IMR-90 (cell line): Measurements from ENCODE around the gene C5orf15. TPM values are rescaled to one million over a fixed set of nuclear protein-coding genes. Genes with fewer than 3 reads are reported as not detected.

Experiments
- ATAC-seq: fragments of 200-7000 bp; cut with Tn5 transposase; 2 replicates; pipeline ENCODE4 v1.9.1; 2020; ENCODE audit warnings: low read depth, mild to moderate bottlenecking, moderate library complexity
- BruUV-seq: library from RNA; stranded (reverse); fragments of 400-500 nt; replicated peaks from 2 replicates; lab custom pipeline; 2021; lab: Mats Ljungman, UMichigan
- CTCF ChIA-PET: fragments of 300-600 bp; formaldehyde crosslinking; extraction: SDS; loops from one replicate; lab custom pipeline; 2021; ENCODE audit warnings: antibody characterized with exemption; lab: Yijun Ruan, JAX
- POLR2A ChIA-PET: fragments of 300-600 bp; sonication (Branson Sonifier 250); formaldehyde crosslinking; loops from one replicate; lab custom pipeline; 2022; ENCODE audit warnings: antibody characterized with exemption; ENCODE audit not compliant: unreplicated experiment; lab: Charles Lee
- DNase-seq: peaks from one replicate; pipeline ENCODE4 v3.0.0; 2013
- H2AFZ ChIP-seq: replicated peaks from 2 replicates; pipeline ENCODE3; 2013; ENCODE audit warnings: low read length, mild to moderate bottlenecking; ENCODE audit not compliant: poor library complexity
- H2AK5ac ChIP-seq: 2 replicates; pipeline ENCODE4 v1.6.1; 2013; ENCODE audit warnings: low read depth, low read length, inconsistent platforms
- H2AK9ac ChIP-seq: replicated peaks from 2 replicates; pipeline ENCODE3; 2013; ENCODE audit warnings: mild to moderate bottlenecking, low read depth, low read length, moderate library complexity; ENCODE audit not compliant: poor library complexity
- H2BK120ac ChIP-seq: 2 replicates; pipeline ENCODE4 v1.6.1; 2013; ENCODE audit warnings: low read depth, low read length, inconsistent platforms
- H2BK15ac ChIP-seq: 3 replicates; pipeline ENCODE4 v1.6.1; 2013; ENCODE audit warnings: low read depth, low read length, inconsistent platforms
- H2BK20ac ChIP-seq: 2 replicates; pipeline ENCODE4 v1.6.1; 2013; ENCODE audit warnings: low read depth, mild to moderate bottlenecking, inconsistent platforms, low read length, moderate library complexity
- H2BK5ac ChIP-seq: 2 replicates; pipeline ENCODE4 v1.6.1; 2013; ENCODE audit warnings: mild to moderate bottlenecking, low read depth, low read length, inconsistent platforms; ENCODE audit not compliant: poor library complexity, severe bottlenecking
- H3K14ac ChIP-seq: replicated peaks from 2 replicates; pipeline ENCODE4 v1.6.1; 2013; ENCODE audit warnings: low read depth, low read length, inconsistent platforms
- H3K18ac ChIP-seq: 2 replicates; pipeline ENCODE4 v1.6.1; 2013; ENCODE audit warnings: low read depth, low read length, control low read depth
- H3K23ac ChIP-seq: 2 replicates; pipeline ENCODE4 v1.6.1; 2013; ENCODE audit warnings: low read depth, low read length, inconsistent platforms
- H3K27ac ChIP-seq: 2 replicates; pipeline ENCODE4 v1.5.1; 2013; ENCODE audit warnings: mild to moderate bottlenecking, control low read depth, low read length; ENCODE audit not compliant: insufficient read depth
- H3K27me3 ChIP-seq: 2 replicates; pipeline ENCODE4 v1.6.1; 2013; ENCODE audit warnings: low read length; ENCODE audit not compliant: control insufficient read depth, insufficient read depth
- H3K36me3 ChIP-seq: 2 replicates; pipeline ENCODE4 v1.6.1; 2013; ENCODE audit warnings: low read length, mixed read lengths; ENCODE audit not compliant: control insufficient read depth, insufficient read depth
- H3K4ac ChIP-seq: 2 replicates; pipeline ENCODE4 v1.6.1; 2013; ENCODE audit warnings: low read depth, low read length, inconsistent platforms
- H3K4me1 ChIP-seq: 2 replicates; pipeline ENCODE4 v1.6.1; 2013; ENCODE audit warnings: low read length, mixed read lengths; ENCODE audit not compliant: control insufficient read depth, insufficient read depth
- H3K4me2 ChIP-seq: 2 replicates; pipeline ENCODE4 v1.6.1; 2013; ENCODE audit warnings: low read depth, mild to moderate bottlenecking, control low read depth, low read length, moderate library complexity
- H3K4me3 ChIP-seq: 2 replicates; pipeline ENCODE4 v1.5.1; 2013; ENCODE audit warnings: low read depth, mild to moderate bottlenecking, control low read depth, low read length, moderate library complexity; ENCODE audit not compliant: insufficient read depth
- H3K56ac ChIP-seq: 2 replicates; pipeline ENCODE4 v1.6.1; 2013; ENCODE audit warnings: low read length, inconsistent platforms; ENCODE audit not compliant: insufficient read depth; ENCODE audit errors: extremely low read depth
- H3K79me1 ChIP-seq, 2 experiments: 2 replicates each; pipeline ENCODE4 v1.6.1; 2013; ENCODE audit warnings: low read length in 2 of 2, inconsistent platforms in 1 of 2, low read depth in 1 of 2
- H3K9ac ChIP-seq: 2 replicates; pipeline ENCODE4 v1.6.1; 2013; ENCODE audit warnings: low read depth, low read length, control low read depth
- H3K9me1 ChIP-seq: 2 replicates; pipeline ENCODE4 v1.6.1; 2013; ENCODE audit warnings: low read length, inconsistent platforms; ENCODE audit not compliant: insufficient read depth
- H3K9me3 ChIP-seq: 2 replicates; pipeline ENCODE4 v1.6.1; 2013; ENCODE audit warnings: low read length; ENCODE audit not compliant: control insufficient read depth, insufficient read depth
- H4K20me1 ChIP-seq: 2 replicates; pipeline ENCODE4 v1.6.1; 2013; ENCODE audit warnings: low read length, inconsistent platforms; ENCODE audit not compliant: insufficient read depth
- H4K5ac ChIP-seq: 2 replicates; pipeline ENCODE4 v1.6.1; 2013; ENCODE audit warnings: mild to moderate bottlenecking, low read depth, low read length, control low read depth
- H4K8ac ChIP-seq, 2 experiments: 2 replicates each; pipeline ENCODE4 v1.6.1; 2013; ENCODE audit warnings: low read depth in 2 of 2, low read length in 2 of 2, control low read depth in 1 of 2, inconsistent platforms in 1 of 2
- H4K91ac ChIP-seq: 2 replicates; pipeline ENCODE4 v1.6.1; 2013; ENCODE audit warnings: low read depth, low read length, inconsistent platforms; ENCODE audit not compliant: insufficient read depth
- BHLHE40 ChIP-seq: fragments of 150-350 bp; IDR thresholded peaks from 2 replicates; pipeline ENCODE4 v1.6.1; 2016; ENCODE audit warnings: mild to moderate bottlenecking, low read depth, low read length
- CEBPB ChIP-seq: IDR thresholded peaks from 2 replicates; pipeline ENCODE4 v1.6.1; 2012; ENCODE audit warnings: low read depth, low read length, improper control_type of control experiment
- CHD1 ChIP-seq: IDR thresholded peaks from 2 replicates; pipeline ENCODE4 v1.6.1; 2012; ENCODE audit warnings: low read depth, low read length, improper control_type of control experiment
- MAFK ChIP-seq: IDR thresholded peaks from 2 replicates; pipeline ENCODE4 v1.6.1; 2012; ENCODE audit warnings: low read depth, low read length, improper control_type of control experiment
- MAZ ChIP-seq: IDR thresholded peaks from 2 replicates; pipeline ENCODE4 v1.6.1; 2012; ENCODE audit warnings: low read depth, mild to moderate bottlenecking, low read length, improper control_type of control experiment, moderate library complexity, borderline replicate concordance
- NFE2L2 ChIP-seq: fragments of 150-350 bp; IDR thresholded peaks from 2 replicates; pipeline ENCODE4 v1.6.1; 2016; ENCODE audit warnings: low read depth, mild to moderate bottlenecking, low read length
- RCOR1 ChIP-seq: IDR thresholded peaks from 2 replicates; pipeline ENCODE4 v1.6.1; 2012; ENCODE audit warnings: mild to moderate bottlenecking, low read length, improper control_type of control experiment; ENCODE audit not compliant: insufficient replicate concordance
- RFX5 ChIP-seq: IDR thresholded peaks from 2 replicates; pipeline ENCODE4 v1.8.0; 2012; ENCODE audit warnings: low read depth, mild to moderate bottlenecking, low read length, moderate library complexity
- SMC3 ChIP-seq: fragments of 150-350 bp; IDR thresholded peaks from 2 replicates; pipeline ENCODE4 v1.6.1; 2016; ENCODE audit warnings: low read depth, mild to moderate bottlenecking, antibody characterized with exemption, low read length, moderate library complexity
- WGBS, 2 experiments: methylation state at CpG; one replicate each; pipeline versions ENCODE4 v1.1.5 to v1.1.7; 2013; ENCODE audit warnings: missing lambda C conversion rate in 2 of 2; ENCODE audit not compliant: insufficient read length in 1 of 2; ENCODE audit errors: extremely low coverage in 2 of 2; 5-methylcytosine and 5-hydroxymethylcytosine counted together
- dilution Hi-C: fragments of 300-500 bp; cut with HindIII; formaldehyde crosslinking; loops from one replicate; pipeline ENCODE4 v1.14.3; 2018; ENCODE audit warnings: low sequenced_read_pairs; ENCODE audit not compliant: unreplicated experiment
- in situ Hi-C: fragments of 300-500 bp; cut with MboI; formaldehyde crosslinking; loops from 3 replicates; pipeline ENCODE4 v1.14.3; 2019; ENCODE audit warnings: low sequenced_read_pairs, inconsistent platforms, mixed read lengths
- intact Hi-C: fragments of 100-400 bp; cut with micrococcal nuclease; formaldehyde crosslinking; loops from 2 replicates; pipeline ENCODE4 v1.10.0; 2022
- polyA plus RNA-seq, 3 experiments: library from polyadenylated mRNA; depleted of rRNA; stranded (reverse); fragments of >200 nt; gene quantifications; 2 replicates each; pipeline ENCODE4 v1.2.3, GENCODE V29; 2012; ENCODE audit warnings: low replicate concordance in 1 of 3
- total RNA-seq: library from RNA; depleted of rRNA; stranded (reverse); fragments of >200 nt; gene quantifications from 2 replicates; pipeline ENCODE4 v1.2.3, GENCODE V29; 2012
- TF ChIP-seq, protein P1 (sequence below): fragments of 150-350 bp; IDR thresholded peaks from 2 replicates; pipeline ENCODE4 v1.6.1; 2017; ENCODE audit warnings: mild to moderate bottlenecking, antibody characterized with exemption, low read length, low read depth
- TF ChIP-seq, protein P2 (sequence below): fragments of 150-350 bp; IDR thresholded peaks from 2 replicates; pipeline ENCODE4 v1.6.1; 2016; ENCODE audit warnings: low read depth, mild to moderate bottlenecking, low read length, moderate library complexity, borderline replicate concordance
- TF ChIP-seq, protein P3 (sequence below): conservative IDR thresholded peaks from 2 replicates; pipeline ENCODE4 v1.5.1; 2012; ENCODE audit warnings: mild to moderate bottlenecking, low read depth, low read length, improper control_type of control experiment

The C5orf15 gene
- total and polyA plus RNA-seq, 2 of the 4 experiments (the other 2 are of a cell fraction): 35.1 to 73.5 TPM

DNA sequence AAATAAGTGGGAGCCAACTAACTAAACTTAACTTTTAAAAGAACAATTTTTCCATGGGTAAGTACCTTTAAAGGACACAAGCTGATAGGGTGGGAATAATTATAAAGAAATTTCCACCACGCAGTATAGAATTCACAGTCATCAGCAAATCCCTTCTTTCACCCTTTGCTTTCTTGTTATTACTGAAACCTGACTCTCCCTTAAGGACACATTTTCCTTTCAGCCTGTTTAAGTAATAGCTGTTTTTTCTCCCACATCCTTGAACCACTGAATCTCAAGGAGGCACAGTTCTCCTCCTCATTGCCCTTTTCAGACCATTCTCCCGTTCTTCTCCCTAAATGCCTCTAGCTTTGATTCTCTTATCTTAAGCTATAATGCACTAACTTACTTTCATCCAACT lies 6.3 kb downstream of the C5orf15 start (continued):
- TF ChIP-seq, protein P1, sequence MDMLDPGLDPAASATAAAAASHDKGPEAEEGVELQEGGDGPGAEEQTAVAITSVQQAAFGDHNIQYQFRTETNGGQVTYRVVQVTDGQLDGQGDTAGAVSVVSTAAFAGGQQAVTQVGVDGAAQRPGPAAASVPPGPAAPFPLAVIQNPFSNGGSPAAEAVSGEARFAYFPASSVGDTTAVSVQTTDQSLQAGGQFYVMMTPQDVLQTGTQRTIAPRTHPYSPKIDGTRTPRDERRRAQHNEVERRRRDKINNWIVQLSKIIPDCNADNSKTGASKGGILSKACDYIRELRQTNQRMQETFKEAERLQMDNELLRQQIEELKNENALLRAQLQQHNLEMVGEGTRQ: no peak
- TF ChIP-seq CEBPB: no peak

DNA sequence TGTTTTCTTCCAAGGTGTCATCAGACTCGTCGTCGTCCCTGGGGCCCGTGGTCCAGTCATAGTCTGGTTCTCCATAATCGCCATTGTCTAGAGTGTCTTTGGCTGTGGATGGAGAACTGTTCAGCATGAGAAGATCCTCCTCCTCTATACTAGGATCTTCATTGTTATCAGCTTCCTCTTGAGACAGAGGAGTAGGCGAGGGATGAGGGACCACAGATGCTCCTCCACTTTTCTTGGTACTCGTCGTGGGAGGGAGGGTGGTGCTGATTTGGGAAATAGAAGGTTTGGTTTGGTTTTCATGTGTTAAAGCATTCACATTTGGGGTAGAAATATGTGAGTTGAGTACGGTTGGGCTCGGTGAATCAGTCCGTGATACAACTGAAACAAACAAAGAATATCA lies 8.8 kb downstream of the C5orf15 start:
- TF ChIP-seq, protein P1: no peak
- TF ChIP-seq, protein P2, sequence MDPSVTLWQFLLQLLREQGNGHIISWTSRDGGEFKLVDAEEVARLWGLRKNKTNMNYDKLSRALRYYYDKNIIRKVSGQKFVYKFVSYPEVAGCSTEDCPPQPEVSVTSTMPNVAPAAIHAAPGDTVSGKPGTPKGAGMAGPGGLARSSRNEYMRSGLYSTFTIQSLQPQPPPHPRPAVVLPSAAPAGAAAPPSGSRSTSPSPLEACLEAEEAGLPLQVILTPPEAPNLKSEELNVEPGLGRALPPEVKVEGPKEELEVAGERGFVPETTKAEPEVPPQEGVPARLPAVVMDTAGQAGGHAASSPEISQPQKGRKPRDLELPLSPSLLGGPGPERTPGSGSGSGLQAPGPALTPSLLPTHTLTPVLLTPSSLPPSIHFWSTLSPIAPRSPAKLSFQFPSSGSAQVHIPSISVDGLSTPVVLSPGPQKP: no peak
- TF ChIP-seq RFX5: no peak
- TF ChIP-seq BHLHE40: no peak
- TF ChIP-seq SMC3: no peak
- no peak for TF ChIP-seq RCOR1
- TF ChIP-seq, protein P3, sequence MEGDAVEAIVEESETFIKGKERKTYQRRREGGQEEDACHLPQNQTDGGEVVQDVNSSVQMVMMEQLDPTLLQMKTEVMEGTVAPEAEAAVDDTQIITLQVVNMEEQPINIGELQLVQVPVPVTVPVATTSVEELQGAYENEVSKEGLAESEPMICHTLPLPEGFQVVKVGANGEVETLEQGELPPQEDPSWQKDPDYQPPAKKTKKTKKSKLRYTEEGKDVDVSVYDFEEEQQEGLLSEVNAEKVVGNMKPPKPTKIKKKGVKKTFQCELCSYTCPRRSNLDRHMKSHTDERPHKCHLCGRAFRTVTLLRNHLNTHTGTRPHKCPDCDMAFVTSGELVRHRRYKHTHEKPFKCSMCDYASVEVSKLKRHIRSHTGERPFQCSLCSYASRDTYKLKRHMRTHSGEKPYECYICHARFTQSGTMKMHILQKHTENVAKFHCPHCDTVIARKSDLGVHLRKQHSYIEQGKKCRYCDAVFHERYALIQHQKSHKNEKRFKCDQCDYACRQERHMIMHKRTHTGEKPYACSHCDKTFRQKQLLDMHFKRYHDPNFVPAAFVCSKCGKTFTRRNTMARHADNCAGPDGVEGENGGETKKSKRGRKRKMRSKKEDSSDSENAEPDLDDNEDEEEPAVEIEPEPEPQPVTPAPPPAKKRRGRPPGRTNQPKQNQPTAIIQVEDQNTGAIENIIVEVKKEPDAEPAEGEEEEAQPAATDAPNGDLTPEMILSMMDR: no peak
- no peak for TF ChIP-seq MAFK
- no peak for TF ChIP-seq CHD1
- TF ChIP-seq NFE2L2: no peak
- TF ChIP-seq MAZ: no peak
- POLR2A ChIA-PET: no interaction called here
- no peak overlapping the region for H2AFZ ChIP-seq
- DNase-seq (no peak), ATAC-seq (no peak)
- no peak overlapping the region for H2BK120ac ChIP-seq
- no peak overlapping the region for H3K56ac ChIP-seq
- in situ Hi-C loops: no loop called here
- no peak overlapping the region for H3K18ac ChIP-seq
- no peak overlapping the region for H3K4ac ChIP-seq
- peaks cover 13% of the 10 kb centered on the region; the same call in 1 of the 2 replicates for H4K20me1 ChIP-seq
- no peak overlapping the region for H2BK20ac ChIP-seq
- dilution Hi-C loops: no loop called here
- BruUV-seq: TSS peak; percentile 54
- no peak overlapping the region for H4K91ac ChIP-seq
- no peak overlapping the region for H2BK15ac ChIP-seq
- no peaks in the 10 kb centered on the region for H3K27me3 ChIP-seq
- no peak overlapping the region for H3K4me2 ChIP-seq
- H3K14ac ChIP-seq: no peak overlapping the region
- H2BK5ac ChIP-seq: no peak overlapping the region
- H3K4me3 ChIP-seq: no peak overlapping the region
- no peak overlapping the region for H2AK5ac ChIP-seq
- CTCF ChIA-PET: no interaction called here
- no peaks in the 10 kb centered on the region; the same call in 1 of the 2 replicates for H3K9me1 ChIP-seq
- H4K5ac ChIP-seq: no peak overlapping the region
- H3K9me3 ChIP-seq: peaks cover 2% of the 10 kb centered on the region; the same call in 1 of the 2 replicates
- H3K27ac ChIP-seq: no peak overlapping the region
- peaks cover 3% of the 10 kb centered on the region; the same call in 1 of the 2 replicates for H3K4me1 ChIP-seq
- H3K36me3 ChIP-seq: peaks cover 12% of the 10 kb centered on the region
- H4K8ac ChIP-seq: no peak overlapping the region
- intact Hi-C loops: no loop called here
- no peak overlapping the region for H2AK9ac ChIP-seq
- no peak overlapping the region; the same call in 1 of the 2 replicates for H3K23ac ChIP-seq
- no peak overlapping the region for H3K9ac ChIP-seq
- H3K79me1 ChIP-seq: peaks cover 26 to 51% of the 10 kb centered on the region in 2 experiments
- no CpG with 5 or more reads among the region's 11 CpGs for WGBS, 2 experiments
